Fibroblast of upper back skin (primary cell): ENCODE measurements around the gene UGT1A4.

ENCODE experiments used
- DNase-seq: peaks from one replicate; pipeline ENCODE4 v3.0.0-alpha.2; 2013

Gene UGT1A4

DNA sequence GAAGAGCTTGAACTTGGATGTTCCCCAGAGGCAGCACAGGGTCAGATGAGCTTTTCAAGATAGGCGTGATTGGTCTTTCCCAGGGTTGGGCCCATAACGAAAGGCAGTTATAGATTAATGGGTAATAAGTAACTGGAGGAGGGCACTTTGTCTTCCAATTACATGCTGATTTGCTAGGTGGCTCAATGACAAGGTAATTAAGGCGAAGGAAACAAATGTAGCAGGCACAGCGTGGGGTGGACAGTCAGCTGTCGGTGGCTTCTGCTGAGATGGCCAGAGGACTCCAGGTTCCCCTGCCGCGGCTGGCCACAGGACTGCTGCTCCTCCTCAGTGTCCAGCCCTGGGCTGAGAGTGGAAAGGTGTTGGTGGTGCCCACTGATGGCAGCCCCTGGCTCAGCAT, at the start of gene UGT1A4:
UGT1A4 (plus strand) TSS at position 185 of the 400 bp plus-strand sequence; CDS start at position 270, 85 bp downstream.
- no peak for DNase-seq

DNA sequence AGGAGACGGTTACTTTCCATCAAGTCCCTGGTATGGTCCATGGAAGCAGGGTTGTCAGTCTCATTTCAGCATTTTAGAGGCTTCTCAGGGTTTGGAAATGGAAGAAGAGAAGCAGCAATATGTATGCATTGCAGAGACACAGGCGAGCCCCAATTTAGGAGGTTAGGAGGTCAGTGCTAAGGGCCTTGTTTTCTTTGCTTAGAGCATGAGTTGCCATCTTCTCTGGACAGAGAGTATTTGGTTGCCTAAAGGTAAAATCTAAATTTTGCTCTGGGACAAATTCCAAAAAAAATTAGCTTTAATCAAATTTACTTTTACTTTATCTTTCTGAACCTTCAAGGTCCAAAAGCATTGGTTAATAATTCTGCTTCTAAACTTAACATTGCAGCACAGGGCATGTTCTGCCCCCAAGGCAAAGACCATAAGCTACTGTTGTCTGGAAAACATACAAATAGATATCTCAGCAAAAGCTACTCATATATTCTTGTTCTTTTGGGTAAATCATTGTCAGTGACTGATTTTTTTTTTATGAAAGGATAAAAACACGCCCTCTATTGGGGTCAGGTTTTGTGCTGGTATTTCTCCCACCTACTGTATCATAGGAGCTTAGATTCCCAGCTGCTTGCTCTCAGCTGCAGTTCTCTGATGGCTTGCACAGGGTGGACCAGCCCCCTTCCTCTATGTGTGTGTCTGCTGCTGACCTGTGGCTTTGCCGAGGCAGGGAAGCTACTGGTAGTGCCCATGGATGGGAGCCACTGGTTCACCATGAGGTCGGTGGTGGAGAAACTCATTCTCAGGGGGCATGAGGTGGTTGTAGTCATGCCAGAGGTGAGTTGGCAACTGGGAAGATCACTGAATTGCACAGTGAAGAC, 47.0 kb upstream of the UGT1A4 start, which contains the start of gene UGT1A9:
UGT1A9 (plus strand) TSS at position 609 of the 872 bp plus-strand sequence; CDS start at position 646, 37 bp downstream.
- DNase-seq: no peak

- no peak for DNase-seq
Observed at GRCh38 chr2:233672886-233673285, 45.6 kb upstream of the UGT1A4 start.

GRCh38 chr2:233673896-233674295, 44.6 kb upstream of the UGT1A4 start:
- no peak for DNase-seq

- no peak for DNase-seq
Observed at GRCh38 chr2:233674314-233674713, 44.2 kb upstream of the UGT1A4 start.

GRCh38 chr2:233674995-233675394, 43.5 kb upstream of the UGT1A4 start:
- DNase-seq: no peak

GRCh38 chr2:233676046-233676445, 42.5 kb upstream of the UGT1A4 start:
- DNase-seq: peak; percentile 1

DNA sequence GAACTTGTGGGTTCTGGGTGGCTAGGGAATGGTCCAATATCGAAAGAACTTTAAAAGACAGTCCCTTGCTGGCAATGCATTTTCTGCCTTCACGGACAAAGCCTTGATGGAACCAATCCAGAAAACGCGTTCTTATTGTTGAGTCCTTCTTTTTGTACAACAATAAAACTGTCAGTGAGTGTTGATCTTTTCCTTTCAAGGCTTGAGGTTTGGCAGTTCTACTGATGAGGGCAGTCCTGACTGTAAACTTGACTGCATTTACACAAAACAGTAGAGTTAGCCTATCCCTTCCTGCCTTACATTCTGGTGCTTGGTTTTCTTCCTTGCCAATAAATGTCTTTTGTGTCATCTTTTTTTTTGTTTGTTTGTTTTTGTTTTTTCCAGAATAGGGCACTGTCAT, 39.3 kb upstream of the UGT1A4 start:
- DNase-seq: no peak

GRCh38 chr2:233680361-233681045, 38.0 kb upstream of the UGT1A4 start:
- DNase-seq: no peak

DNA sequence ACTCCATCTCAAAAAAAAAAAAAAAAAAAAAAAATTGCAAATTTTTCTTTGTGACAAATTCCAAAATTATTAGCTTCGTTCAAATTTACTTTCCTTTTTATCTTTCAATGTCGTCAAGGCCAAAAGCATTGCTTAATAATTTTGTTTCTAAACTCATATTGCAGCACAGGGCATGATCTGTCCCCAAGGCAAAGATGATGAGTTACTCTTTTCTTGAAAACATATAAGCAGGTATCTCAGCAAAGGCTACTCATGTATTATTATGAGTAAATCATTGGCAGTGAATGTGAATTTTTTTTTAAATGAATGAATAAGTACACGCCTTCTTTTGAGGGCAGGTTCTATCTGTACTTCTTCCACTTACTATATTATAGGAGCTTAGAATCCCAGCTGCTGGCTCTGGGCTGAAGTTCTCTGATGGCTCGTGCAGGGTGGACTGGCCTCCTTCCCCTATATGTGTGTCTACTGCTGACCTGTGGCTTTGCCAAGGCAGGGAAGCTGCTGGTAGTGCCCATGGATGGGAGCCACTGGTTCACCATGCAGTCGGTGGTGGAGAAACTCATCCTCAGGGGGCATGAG, 36.9 kb upstream of the UGT1A4 start, which contains the start of gene UGT1A7:
UGT1A7 (plus strand) TSS at position 381 of the 579 bp plus-strand sequence; CDS start at position 418, 37 bp downstream.
- DNase-seq: no peak

- DNase-seq: no peak
Observed at GRCh38 chr2:233684640-233685039, 33.9 kb upstream of the UGT1A4 start.

DNA sequence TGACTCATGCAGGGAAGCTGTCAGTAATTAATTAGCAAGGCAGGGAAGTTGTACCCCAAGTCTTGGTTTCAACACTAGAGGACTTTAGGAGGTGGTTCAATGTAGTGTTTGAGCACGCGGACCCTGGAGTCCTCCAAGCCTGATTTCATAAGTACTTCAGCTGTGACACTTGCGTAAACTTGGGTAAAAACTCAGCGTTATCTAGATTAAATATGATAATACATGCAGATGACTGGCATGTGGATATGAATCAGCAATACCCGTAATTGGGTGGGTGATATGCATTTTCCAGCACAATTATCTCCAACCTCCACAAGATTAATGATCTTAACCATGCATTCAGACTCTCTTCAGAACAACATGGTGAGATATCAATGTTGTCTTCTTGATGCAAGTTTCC, 31.6 kb upstream of the UGT1A4 start:
- DNase-seq: no peak

DNA sequence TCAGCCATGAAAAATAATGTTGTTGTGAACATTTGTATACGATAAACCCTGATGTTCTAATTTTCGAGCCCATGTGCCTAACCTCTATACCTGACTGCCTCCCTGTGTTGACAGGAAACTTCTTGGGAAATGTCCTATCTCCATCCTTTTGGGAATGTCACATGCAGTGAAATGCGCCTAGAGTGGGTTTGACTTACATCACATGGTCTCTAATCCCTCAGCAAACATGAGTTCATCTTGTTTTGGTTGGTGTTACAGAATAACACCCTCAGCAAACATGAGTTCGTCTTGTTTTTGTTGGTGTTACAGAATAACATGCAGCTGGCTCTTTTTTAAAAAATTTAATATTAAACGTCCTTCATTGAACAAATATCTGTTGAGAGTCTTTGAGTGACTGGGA, 30.2 kb upstream of the UGT1A4 start:
- no peak for DNase-seq

DNA sequence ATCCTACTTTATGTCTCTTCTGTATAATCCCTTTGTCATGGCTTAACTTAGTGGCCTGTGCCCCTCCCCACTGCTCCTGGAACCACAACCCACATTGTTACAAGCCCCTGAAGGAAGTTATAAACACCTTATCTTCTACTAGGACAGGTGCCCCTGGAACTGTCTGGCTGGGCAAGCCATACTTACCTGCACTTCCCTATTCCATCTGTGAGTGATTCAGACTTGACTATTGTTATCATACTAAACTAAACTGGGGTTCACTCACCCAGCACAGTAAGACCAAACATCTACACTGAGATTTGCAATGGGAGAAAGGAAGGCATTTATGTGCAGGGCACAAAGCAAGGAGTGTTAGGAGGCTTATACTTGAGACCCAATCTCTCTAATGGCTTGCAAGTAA, 29.5 kb upstream of the UGT1A4 start:
- no peak for DNase-seq

DNA sequence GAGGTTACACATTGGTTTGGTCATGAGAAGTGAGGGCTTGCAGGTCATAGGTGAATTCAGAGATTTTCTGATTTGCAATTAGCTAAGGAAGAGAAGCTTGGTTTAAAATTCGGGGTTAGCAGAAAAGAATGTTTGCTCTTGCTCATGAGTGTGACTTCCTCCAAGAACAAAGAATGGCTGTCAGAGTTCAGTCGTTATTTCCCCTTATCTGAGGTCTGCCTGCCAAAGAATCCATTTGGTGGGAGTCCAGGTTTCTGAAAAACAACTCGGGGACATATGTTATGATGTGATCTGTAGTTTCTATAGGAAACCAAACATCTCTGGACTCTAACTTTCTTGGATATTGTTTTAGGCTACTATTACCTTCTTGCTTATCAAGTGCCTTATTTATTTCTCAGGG, 29.0 kb upstream of the UGT1A4 start:
- DNase-seq: no peak

GRCh38 chr2:233690444-233690843, 28.1 kb upstream of the UGT1A4 start:
- no peak for DNase-seq

DNA sequence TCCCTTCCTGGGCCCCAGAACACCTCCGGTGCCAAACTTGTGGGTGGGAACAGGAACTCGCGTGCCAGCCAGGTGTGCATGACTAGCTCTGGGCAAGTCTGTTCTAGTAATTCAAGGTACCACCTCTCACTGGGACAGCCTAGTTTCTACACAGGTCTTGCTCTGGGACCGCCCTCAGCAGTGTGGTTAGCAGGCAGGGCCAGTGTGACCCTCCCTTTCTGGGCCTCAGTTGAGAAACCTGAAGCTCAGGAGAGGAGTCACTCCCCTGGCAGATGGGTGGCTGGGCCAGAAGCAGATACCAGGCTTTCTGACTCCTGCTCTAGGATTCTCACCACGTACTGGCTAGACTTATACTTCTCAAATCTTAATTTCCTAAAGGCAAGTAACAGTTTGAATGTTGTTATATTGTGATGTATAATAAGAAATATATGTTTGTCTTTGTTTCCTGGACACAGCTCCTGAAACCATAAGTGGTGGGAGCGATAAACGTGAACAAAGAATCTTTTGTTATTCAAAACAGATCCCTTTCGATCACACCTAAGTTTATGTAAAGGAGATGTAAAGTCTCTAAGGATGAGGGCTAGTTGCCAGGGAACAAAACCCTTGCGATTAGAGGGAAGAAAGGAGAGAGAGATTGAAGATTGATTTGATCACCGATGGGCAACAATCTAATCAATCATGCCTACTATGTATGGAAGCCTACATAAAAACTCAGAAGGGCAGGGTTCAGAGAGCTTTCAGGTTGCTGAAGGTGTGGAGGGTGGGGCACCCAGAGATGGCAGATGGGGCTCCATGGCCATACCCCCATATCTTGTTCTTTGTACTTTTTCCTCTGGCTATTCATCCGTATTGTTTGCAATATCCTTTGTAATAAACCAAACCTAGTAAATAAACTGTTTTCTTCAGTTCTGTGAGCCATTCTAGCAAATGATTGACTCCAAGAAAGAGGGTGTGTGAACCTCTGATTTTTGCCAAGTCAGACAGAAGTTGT, 26.8 kb upstream of the UGT1A4 start:
- DNase-seq: no peak

DNA sequence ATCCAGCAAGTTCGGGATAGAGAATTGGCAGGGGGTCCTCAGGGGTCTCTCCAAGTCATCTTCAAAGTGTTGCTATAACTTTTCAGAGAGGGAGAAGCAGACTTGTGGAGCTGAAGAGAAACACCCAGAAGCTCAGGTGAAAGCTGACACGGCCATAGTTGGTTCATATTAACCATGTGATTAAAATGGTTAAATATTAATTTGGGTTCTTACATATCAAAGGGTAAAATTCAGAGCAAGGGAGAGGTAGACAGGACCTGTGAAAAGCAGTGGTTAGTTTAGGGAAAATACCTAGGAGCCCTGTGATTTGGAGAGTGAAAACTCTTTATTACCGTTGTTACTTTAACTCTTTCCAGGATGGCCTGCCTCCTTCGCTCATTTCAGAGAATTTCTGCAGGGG, 25.9 kb upstream of the UGT1A4 start, which contains the start of gene UGT1A6:
UGT1A6 (plus strand) TSS at position 243 of the 400 bp plus-strand sequence; CDS start at position 358, 115 bp downstream.
- no peak for DNase-seq

DNA sequence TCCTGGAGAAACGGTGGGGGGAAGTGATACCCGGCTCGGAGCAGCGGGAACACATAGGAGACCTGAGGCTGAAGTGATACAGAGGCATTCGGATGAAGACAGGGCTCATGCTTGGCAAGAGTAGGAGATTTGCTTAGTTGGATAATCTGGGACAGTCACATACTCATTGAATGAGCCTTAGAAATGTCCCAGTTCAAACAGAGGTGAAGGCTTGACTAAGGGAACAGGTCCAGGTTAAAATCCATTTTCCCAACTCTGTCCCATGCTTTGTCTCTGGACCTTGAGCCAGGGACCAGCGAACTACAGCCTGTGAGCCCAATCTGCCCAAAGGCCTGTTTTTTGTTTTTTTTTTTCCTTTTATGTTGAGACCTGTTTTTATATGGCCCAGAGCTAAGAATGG, 24.6 kb upstream of the UGT1A4 start:
- no peak for DNase-seq

DNA sequence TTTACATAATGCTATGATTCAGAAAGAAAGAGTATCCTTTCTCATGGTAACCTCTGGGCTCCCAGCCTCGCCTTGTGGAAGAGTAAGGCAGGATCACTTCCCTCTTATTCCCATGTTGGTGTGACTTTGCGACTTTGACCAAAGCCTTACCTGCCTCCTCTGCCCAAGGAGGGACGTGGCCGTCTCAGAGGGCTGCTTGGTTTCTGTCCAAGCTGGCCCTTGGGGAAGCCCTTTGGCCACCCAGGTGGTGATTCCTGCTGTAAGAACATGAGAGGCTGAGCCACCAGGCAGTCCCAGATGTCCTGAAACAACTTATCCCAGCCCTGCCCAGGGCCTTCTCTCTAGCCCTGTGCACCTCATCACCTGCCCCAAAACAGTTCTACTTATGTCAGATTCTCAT, 19.8 kb upstream of the UGT1A4 start:
- DNase-seq: no peak

- DNase-seq: no peak
Observed at GRCh38 chr2:233699424-233700027, 19.0 kb upstream of the UGT1A4 start.
